HG03025 (cell line): ENCODE data around the gene DISC1.

ENCODE experiments used
- ATAC-seq: cut with Tn5 transposase; IDR thresholded peaks from one replicate; pipeline ENCODE4 v1.9.1; 2021; ENCODE audit warnings: mild to moderate bottlenecking, moderate library complexity; ENCODE audit not compliant: unreplicated experiment, low FRiP score

Gene DISC1

GRCh38 chr1:231841616-231842344 lies 215.2 kb downstream of the DISC1 start:
- ATAC-seq = no peak

DNA sequence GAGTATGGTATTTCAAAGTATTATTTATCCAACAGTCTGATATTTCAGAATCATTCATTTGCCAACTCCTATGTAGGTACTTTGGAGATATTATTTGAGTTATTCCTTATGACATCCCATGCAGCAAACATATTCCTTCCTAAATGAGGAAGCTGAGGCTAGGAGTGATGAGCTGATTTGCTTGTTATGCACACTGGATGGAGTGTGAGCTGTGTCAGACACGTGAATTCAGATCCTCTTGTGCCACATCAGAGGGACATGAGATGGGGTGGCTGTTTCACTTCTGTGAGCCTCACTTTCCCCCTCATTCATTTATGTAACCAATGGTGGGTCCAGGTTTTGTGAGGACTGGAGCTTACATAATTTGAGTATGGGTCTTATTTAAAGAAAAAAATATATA lies 215.9 kb downstream of the DISC1 start:
- ATAC-seq = no peak

GRCh38 chr1:231844986-231845502 lies 218.5 kb downstream of the DISC1 start:
- no peak for ATAC-seq

- no peak for ATAC-seq
Observed at GRCh38 chr1:231847612-231848397, 221.2 kb downstream of the DISC1 start.

DNA sequence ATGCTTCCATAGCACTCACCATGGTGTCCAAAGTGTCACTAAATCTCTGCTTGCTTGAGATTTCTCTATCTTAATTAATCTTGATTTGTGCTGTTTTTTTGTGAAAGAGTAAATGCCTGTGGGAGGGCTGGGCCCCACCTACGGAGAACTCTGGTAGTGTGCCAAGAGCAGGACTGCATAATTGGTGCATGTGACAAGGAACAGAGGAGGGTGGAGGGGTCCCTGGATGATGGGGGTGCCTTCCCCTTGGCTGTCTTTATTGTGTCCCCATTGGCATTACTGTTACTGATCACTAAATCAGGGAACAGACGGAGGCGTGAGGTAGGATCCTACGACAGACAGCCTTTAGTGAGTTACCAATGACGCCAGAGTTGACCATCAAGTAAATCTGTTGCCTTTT lies 223.4 kb downstream of the DISC1 start:
- ATAC-seq = no peak

- no peak for ATAC-seq
Observed at GRCh38 chr1:231850786-231851185, 224.2 kb downstream of the DISC1 start.

DNA sequence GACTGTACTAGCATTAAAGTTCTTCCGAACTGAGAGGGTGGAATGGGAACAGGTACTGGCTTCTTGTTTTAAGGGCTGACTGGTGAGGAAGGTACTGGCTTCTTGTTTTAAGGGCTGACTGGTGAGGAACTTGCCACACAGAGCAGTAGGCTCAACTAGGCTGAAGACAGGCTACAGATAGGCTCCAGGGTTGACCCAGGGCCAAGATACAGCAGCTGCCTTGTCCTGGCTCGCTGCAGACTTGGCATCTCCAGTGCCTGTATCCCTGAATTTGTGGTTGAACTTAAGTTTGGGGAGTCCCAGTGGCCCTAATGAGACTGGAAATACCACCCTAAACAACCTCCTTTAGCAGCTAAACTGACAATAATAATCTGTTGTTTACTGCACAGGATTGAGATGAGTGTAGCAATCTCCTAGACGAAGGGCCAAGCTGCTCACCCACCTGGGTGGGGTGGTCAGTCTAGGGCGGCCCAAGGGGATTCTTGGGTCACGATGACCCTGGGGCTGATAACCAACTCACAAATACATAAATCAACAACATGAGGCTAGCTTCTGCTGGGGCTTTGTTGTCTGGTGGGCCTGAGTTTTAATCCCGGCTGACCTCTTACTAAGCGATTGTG lies 227.1 kb downstream of the DISC1 start:
- ATAC-seq = no peak

DNA sequence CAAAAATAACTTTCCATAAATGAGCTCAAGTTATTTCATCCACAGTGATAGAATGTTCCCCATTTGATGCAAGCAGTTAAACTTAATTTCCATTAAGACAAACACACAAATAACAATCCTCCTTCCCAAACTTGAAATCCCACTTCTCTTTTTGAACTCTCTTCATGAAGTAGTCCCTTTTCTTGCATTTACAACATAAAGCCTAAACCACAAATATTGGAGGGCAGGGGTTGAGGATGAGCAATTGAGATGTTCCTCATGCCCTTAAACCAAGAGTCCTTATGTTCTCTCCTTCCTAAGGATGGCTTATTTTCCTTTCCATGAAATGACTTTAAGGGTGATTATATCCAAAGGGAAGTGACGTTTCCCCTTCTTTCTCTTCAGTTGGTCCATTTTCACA lies 228.8 kb downstream of the DISC1 start:
- ATAC-seq = no peak

DNA sequence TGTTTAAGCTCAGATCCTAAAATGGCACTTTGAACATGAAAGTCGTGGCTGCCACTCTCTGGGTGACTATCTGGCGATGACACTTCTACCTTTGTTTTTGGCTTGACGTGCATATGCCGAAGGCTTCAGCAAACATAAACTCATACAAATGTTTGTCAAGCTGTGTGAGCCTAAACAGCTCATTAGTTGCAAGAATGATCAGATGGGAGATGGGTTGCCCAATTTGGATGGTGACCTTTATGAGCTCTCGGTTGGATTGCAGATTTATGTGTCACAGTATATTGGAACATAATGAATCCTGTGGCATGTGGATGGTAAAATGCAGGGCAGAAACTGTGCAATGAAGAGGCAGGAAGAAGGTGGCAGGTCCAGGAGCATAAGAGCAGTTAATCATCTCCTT lies 229.3 kb downstream of the DISC1 start:
- no peak for ATAC-seq

GRCh38 chr1:231856426-231856825 lies 229.8 kb downstream of the DISC1 start:
- ATAC-seq = no peak

DNA sequence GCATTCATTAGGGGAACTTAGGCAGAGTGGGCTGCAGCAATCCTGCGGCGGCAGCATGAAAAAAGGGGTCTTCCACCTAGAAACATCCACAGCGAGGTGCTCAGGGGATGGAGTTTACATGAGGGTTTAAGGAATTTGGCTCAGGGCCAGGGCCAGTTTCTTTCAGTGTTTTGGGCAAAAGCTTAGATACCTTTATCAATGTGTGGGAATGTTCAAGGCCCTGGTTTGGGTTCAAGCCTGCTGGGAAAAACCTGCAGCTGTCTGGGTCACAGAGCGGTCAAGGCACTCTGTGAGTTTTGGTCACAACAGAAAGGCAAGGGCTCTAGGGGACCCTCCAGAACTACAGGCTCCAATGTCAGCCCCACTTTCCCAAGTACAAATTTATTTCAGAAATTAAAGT lies 230.3 kb downstream of the DISC1 start:
- ATAC-seq = no peak

GRCh38 chr1:231857609-231858135 lies 231.1 kb downstream of the DISC1 start:
- ATAC-seq = no peak

GRCh38 chr1:231860221-231861088 lies 233.9 kb downstream of the DISC1 start:
- no peak for ATAC-seq

DNA sequence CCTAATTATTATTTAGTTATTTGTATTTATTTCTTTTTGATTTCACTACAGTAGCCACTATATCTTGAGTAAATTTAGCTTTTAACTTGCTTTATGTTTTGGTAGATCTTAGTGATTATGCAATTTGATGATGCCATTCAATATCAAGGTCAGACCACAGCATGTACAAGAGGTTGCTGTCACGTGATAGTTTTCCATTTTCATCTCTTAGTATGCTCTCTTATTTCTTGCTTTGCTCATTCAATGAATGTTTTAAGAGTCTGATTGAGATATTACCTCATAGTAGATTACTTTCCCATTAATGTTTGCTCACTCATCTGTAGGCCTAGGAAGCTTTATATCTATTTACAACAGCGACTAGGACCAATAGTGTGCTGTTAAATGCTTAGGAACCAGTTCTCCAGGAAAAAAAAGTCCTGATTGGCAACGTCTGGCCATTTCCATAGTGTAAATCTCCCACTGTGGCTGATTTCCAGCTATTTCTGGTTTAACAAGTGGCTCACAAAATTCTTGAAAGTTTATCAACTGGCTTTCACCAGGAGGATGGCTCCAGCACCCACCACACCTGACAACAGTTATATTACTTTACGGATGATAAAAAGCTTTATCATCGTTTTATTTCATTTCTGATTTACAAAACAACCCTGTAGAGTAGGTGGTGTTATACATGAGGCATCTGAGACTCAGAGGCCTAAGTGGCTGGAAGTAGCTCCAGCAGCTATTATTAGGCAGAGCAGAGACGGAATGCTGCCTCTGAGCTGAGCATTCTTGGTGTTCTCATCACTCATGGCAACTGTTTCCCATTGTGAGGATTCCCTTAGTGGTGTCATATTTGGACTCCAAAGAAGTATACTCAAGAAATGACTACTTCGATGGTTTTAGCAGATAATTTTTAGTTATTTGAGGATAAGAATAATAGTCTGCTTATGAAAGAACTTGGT lies 235.2 kb downstream of the DISC1 start:
- ATAC-seq = no peak

DNA sequence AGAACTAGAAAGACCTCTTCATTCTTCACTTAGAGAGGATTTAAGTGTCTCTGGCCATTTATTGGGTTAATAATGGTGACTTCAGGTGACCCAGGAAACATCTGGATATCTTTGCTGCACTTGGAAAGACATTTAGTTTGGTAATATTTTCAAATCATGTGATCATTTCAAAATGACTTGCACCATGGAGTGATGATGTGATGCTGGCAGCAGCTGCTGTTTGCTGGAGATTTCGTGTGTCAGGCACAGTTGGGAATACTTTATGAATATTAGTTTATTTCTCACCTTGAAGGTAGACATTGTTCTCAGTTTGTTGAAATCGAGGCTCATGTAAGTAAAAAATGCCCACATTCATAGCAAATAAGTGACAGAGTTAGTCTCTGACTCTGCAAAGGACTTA lies 236.0 kb downstream of the DISC1 start:
- ATAC-seq = no peak

DNA sequence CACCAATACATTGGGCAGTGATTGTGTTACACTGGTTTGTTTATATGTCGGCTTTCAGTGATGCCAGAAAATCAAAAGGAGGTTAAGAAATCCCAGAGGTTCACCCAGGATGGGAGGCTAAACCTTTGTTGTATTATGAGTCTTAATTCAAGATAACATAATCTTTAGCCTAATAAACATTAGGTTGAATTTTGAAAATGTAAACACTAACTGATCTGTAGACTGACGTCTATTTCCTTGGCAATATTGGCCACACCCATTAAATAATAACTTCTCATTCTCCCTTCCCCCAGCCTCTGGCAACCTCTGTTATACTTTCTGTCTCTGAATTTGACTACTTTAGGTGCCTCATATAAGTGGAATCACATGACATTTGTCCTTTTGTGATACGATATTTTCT lies 238.7 kb downstream of the DISC1 start:
- no peak for ATAC-seq

- no peak for ATAC-seq
Observed at GRCh38 chr1:231866392-231867331, 240.1 kb downstream of the DISC1 start.

- no peak for ATAC-seq
Observed at GRCh38 chr1:231867607-231868006, 241.0 kb downstream of the DISC1 start.
